K562 (cell line): ENCODE measurements around the gene EIF4EBP2. TPM values are rescaled to one million over a fixed set of nuclear protein-coding genes. Genes with fewer than 3 reads are reported as not detected.

ENCODE experiments used
- ATAC-seq: fragments of 200-7000 bp; cut with Tn5 transposase; 3 replicates; pipeline ENCODE4 v1.9.1; 2020; ENCODE audit warnings: moderate library complexity
- BruUV-seq: library from RNA; stranded (reverse); fragments of 400-500 nt; replicated peaks from 2 replicates; lab custom pipeline; 2021; lab: Mats Ljungman, UMichigan
- CTCF ChIA-PET: fragments of 300-600 bp; formaldehyde crosslinking; extraction: SDS; loops from one replicate; lab custom pipeline; 2021; ENCODE audit warnings: low intra/inter-chr PET ratio; lab: Yijun Ruan, JAX
- POLR2A ChIA-PET: fragments of 300-600, 350-650 bp; sonication (Branson Sonifier 250); formaldehyde crosslinking; extraction: SDS; loops from one replicate; lab custom pipeline; 2021; ENCODE audit warnings: antibody characterized with exemption, inconsistent platforms; lab: Yijun Ruan, JAX
- DNase-seq, 4 experiments: peaks; one replicate each; pipeline versions ENCODE4 v3.0.0 to v3.0.0-alpha.2; 2011 to 2018; ENCODE audit warnings: low spot score in 3 of 4, mixed read lengths in 3 of 4; ENCODE audit errors: extremely low read depth in 1 of 4
- FAIRE-seq: peaks from 2 replicates; lab custom pipeline; 2011; peaks lifted over from hg19 to GRCh38; lab: Jason Lieb, UNC
- H2AFZ ChIP-seq: 2 replicates; pipeline ENCODE4 v1.6.0; 2011; ENCODE audit warnings: low read depth, low read length, control low read depth, inconsistent platforms
- H3K27ac ChIP-seq: fragments of 200-600 bp; 3 replicates; pipeline ENCODE4 v1.8.0; 2011; ENCODE audit warnings: low read depth, mild to moderate bottlenecking, control low read depth, inconsistent platforms, low read length, moderate library complexity, mixed read lengths; ENCODE audit errors: extremely low read depth
- H3K27me3 ChIP-seq, 2 experiments: fragments of 300-600 bp in 1 of 2; 2 replicates in 1 of 2; 3 replicates in 1 of 2; pipeline versions ENCODE4 v1.6.0 to v1.8.0; 2011; ENCODE audit warnings: inconsistent platforms in 2 of 2, low read length in 2 of 2, mild to moderate bottlenecking in 1 of 2, mixed read lengths in 1 of 2, moderate library complexity in 1 of 2; ENCODE audit not compliant: control insufficient read depth in 2 of 2, insufficient read depth in 2 of 2
- H3K36me3 ChIP-seq: fragments of 300-600 bp; 3 replicates; pipeline ENCODE4 v1.8.0; 2011; ENCODE audit warnings: mild to moderate bottlenecking, low read length, inconsistent platforms; ENCODE audit not compliant: control insufficient read depth, insufficient read depth
- H3K4me1 ChIP-seq, 2 experiments: fragments of 200-600 bp in 1 of 2; replicated peaks in 1 of 2; 2 replicates in 1 of 2; 3 replicates in 1 of 2; pipeline versions ENCODE4 v1.5.1 to v1.8.0; 2011; ENCODE audit warnings: inconsistent platforms in 2 of 2, low read length in 2 of 2, mild to moderate bottlenecking in 1 of 2, mixed read lengths in 1 of 2, moderate library complexity in 1 of 2; ENCODE audit not compliant: control insufficient read depth in 2 of 2, insufficient read depth in 2 of 2
- H3K4me2 ChIP-seq: 2 replicates; pipeline ENCODE4 v1.6.1; 2011; ENCODE audit warnings: low read length, control low read depth, inconsistent platforms, mixed read lengths; ENCODE audit not compliant: insufficient read depth
- H3K4me3 ChIP-seq: fragments of 200-600 bp; sonication (generic), shearing (Covaris generic); 2 replicates; pipeline ENCODE4 v1.5.1; 2016; ENCODE audit warnings: control low read depth, inconsistent platforms
- H3K79me2 ChIP-seq: fragments of 200-600 bp; 3 replicates; pipeline ENCODE4 v1.8.0; 2011; ENCODE audit warnings: low read length, inconsistent platforms; ENCODE audit not compliant: control insufficient read depth, insufficient read depth
- H3K9ac ChIP-seq, 2 experiments: 2 replicates each; pipeline versions ENCODE4 v1.6.0 to v1.6.1; 2011; ENCODE audit warnings: low read depth in 2 of 2, low read length in 2 of 2, control low read depth in 1 of 2, inconsistent platforms in 1 of 2, mild to moderate bottlenecking in 1 of 2, mixed read lengths in 1 of 2; ENCODE audit not compliant: insufficient read depth in 1 of 2
- H3K9me1 ChIP-seq: one replicate; pipeline ENCODE4 v1.6.0; 2011; ENCODE audit warnings: inconsistent platforms, mild to moderate bottlenecking, low read length, moderate library complexity; ENCODE audit not compliant: control insufficient read depth, insufficient read depth
- H3K9me3 ChIP-seq: replicated peaks from 2 replicates; pipeline ENCODE4 v1.5.1; 2011; ENCODE audit warnings: low read depth, low read length, inconsistent platforms; ENCODE audit not compliant: control insufficient read depth, insufficient read depth
- H4K20me1 ChIP-seq: replicated peaks from 2 replicates; pipeline ENCODE4 v1.6.1; 2011; ENCODE audit warnings: low read length, inconsistent platforms, mixed read lengths; ENCODE audit not compliant: control insufficient read depth, insufficient read depth
- CSDE1 ChIP-seq, 2 experiments: fragments of 450-650 bp; IDR thresholded peaks; 2 replicates each; pipeline ENCODE4 v1.6.1; 2016; ENCODE audit warnings: mild to moderate bottlenecking in 1 of 2
- SRSF7 ChIP-seq: fragments of 200-400 bp; formaldehyde crosslinking; optimal IDR thresholded peaks from 2 replicates; pipeline ENCODE3; 2017; ENCODE audit warnings: mild to moderate bottlenecking, low read depth, low read length
- U2AF1 ChIP-seq: fragments of 200-400 bp; formaldehyde crosslinking; optimal IDR thresholded peaks from 2 replicates; pipeline ENCODE3; 2017; ENCODE audit warnings: mild to moderate bottlenecking, low read depth, low read length, moderate library complexity
- WGBS: fragments of 100-300 bp; shearing (Covaris generic); methylation state at CpG from one replicate; pipeline ENCODE4 v1.1.6; 2016; ENCODE audit warnings: low coverage, mixed read lengths; ENCODE audit not compliant: insufficient coverage; ENCODE audit errors: missing lambda C conversion rate; 5-methylcytosine and 5-hydroxymethylcytosine counted together
- in situ Hi-C: fragments of 300-500 bp; cut with MboI; formaldehyde crosslinking; loops from 4 replicates; pipeline ENCODE4 v1.15.0; 2018; ENCODE audit warnings: inconsistent platforms, mixed read lengths
- intact Hi-C: fragments of 100-400 bp; cut with micrococcal nuclease; formaldehyde crosslinking; loops from 2 replicates; pipeline ENCODE4 v1.14.2; 2022
- polyA plus RNA-seq, 8 experiments: library from polyadenylated mRNA; depleted of rRNA in 4 of 8; stranded (reverse) in 5 of 8; unstranded in 3 of 8; fragments of >200 nt; fragmentation: Nextera tagmentation in 2 of 8; fragmentation: Illumina TruSeq in 1 of 8; extraction: Ambion mirVana in 2 of 8; extraction: Trizol in 1 of 8; gene quantifications; 2 replicates each; pipeline versions ENCODE4 v1.2.1 to v1.2.3, GENCODE V29; 2011 to 2014; ENCODE audit warnings: inconsistent platforms in 1 of 8, missing spikeins in 1 of 8
- total RNA-seq, 7 experiments: library from RNA; depleted of rRNA in 6 of 7; stranded (reverse); fragments of >200 nt in 6 of 7; fragmentation: Illumina TruSeq in 2 of 7; extraction: Trizol in 2 of 7; gene quantifications; 2 replicates each; pipeline versions ENCODE4 v1.2.1 to v1.2.3, GENCODE V29; 2011 to 2021; ENCODE audit warnings: low replicate concordance in 1 of 7

Gene EIF4EBP2
- total and polyA plus RNA-seq, 9 of the 15 experiments (the other 6 are each of a cell fraction or from before 2014, with no cell fraction given), result 16.1 to 67.5 (median 38.3) TPM

GRCh38 chr10:70362328-70362727, 41.6 kb upstream of the EIF4EBP2 start:
- ChIA-PET CTCF (interaction anchor here (6.7 kb wide), 1 partner anchor 141 kb away, joined by 77 read pairs; no protein-coding TSS in a partner anchor), POLR2A (interaction anchor here (0.5 to 1.1 kb wide), 3 partner anchors 28 to 143 kb away, joined by 3 to 4 read pairs (median 4); no protein-coding TSS in a partner anchor)
- TF ChIP-seq CSDE1 (IDR thresholded peaks at IDR 0.05), result no peak
- no peak for TF ChIP-seq U2AF1
- H3K4me2 ChIP-seq, result no peak overlapping the region
- no peaks in the 10 kb centered on the region for H3K79me2 ChIP-seq
- peaks cover 2% of the 10 kb centered on the region; the same call in 1 of the 2 replicates for H3K9me3 ChIP-seq
- H4K20me1 ChIP-seq, result peaks cover 14% of the 10 kb centered on the region; the same call in 1 of the 2 replicates
- no peaks in the 10 kb centered on the region for H3K9me1 ChIP-seq
- no peaks in the 10 kb centered on the region for H3K36me3 ChIP-seq
- H3K9ac ChIP-seq, result no peak overlapping the region
- peaks cover 0 to 14% of the 10 kb centered on the region in 2 experiments; a peak in 1 of 5 replicates for H3K27me3 ChIP-seq
- no peak overlapping the region for H2AFZ ChIP-seq
- H3K4me1 ChIP-seq, result peaks cover 5 to 10% of the 10 kb centered on the region in 2 experiments; a peak in 4 of 5 replicates
- BruUV-seq, result no TSS peak
- in situ Hi-C loops (loop anchor here (5.0 kb wide), 1 partner anchor 145 kb away; no protein-coding TSS in a partner anchor), intact Hi-C loops (no loop called here)
- 48% methylated on average over 4 of the region's 4 CpGs for WGBS
- FAIRE-seq, result no peak
- ATAC-seq, result no peak
- no peak for DNase-seq
- no peak overlapping the region for H3K27ac ChIP-seq
- H3K4me3 ChIP-seq, result no peak overlapping the region

GRCh38 chr10:70363292-70363691, 40.7 kb upstream of the EIF4EBP2 start:
- DNase-seq (no peak), ATAC-seq (no peak), FAIRE-seq (no peak)
- Histone ChIP-seq H3K4me1 (peaks cover 5 to 10% of the 10 kb centered on the region in 2 experiments; a peak in 4 of 5 replicates), H3K9me3 (peaks cover 2% of the 10 kb centered on the region; the same call in 1 of the 2 replicates), H3K4me3 (no peak overlapping the region), H3K4me2 (no peak overlapping the region), H3K79me2 (no peaks in the 10 kb centered on the region), H3K9me1 (no peaks in the 10 kb centered on the region), H3K27ac (no peak overlapping the region), H4K20me1 (peaks cover 8% of the 10 kb centered on the region; the same call in 1 of the 2 replicates), H3K9ac (no peak overlapping the region), H2AFZ (no peak overlapping the region), H3K36me3 (no peaks in the 10 kb centered on the region), H3K27me3 (peaks cover 0 to 11% of the 10 kb centered on the region in 2 experiments; a peak in 1 of 5 replicates)
- WGBS, result no CpG with 5 or more reads among the region's 1 CpG
- ChIA-PET POLR2A (no interaction called here), CTCF (interaction anchor here (0.8 to 6.7 kb wide), 3 partner anchors 96 to 248 kb away, joined by 3 to 77 read pairs (median 13); no protein-coding TSS in a partner anchor)
- in situ Hi-C loops (loop anchor here (5.0 kb wide), 1 partner anchor 146 kb away; no protein-coding TSS in a partner anchor), intact Hi-C loops (no loop called here)
- no TSS peak for BruUV-seq
- TF ChIP-seq SRSF7, result no peak
